Activated T-helper 1 cell treated with anti-CD3 and anti-CD28 coated beads, Interleukin-2, amount 50 U/mL, for 16 hours (primary cell): ENCODE data around the gene ZFYVE9.
"Not testable (repeated sequence)": the region's sequence is repeated elsewhere in the genome, so short reads cannot be mapped to it uniquely, and the experiment has no call there.

Source experiments
- DNase-seq, 2 donors: peaks; one replicate each; pipeline ENCODE4 v3.0.0-alpha.2; 2020; ENCODE audit warnings: low read depth in 1 of 2, low spot score in 1 of 2

ZFYVE9 gene

DNA sequence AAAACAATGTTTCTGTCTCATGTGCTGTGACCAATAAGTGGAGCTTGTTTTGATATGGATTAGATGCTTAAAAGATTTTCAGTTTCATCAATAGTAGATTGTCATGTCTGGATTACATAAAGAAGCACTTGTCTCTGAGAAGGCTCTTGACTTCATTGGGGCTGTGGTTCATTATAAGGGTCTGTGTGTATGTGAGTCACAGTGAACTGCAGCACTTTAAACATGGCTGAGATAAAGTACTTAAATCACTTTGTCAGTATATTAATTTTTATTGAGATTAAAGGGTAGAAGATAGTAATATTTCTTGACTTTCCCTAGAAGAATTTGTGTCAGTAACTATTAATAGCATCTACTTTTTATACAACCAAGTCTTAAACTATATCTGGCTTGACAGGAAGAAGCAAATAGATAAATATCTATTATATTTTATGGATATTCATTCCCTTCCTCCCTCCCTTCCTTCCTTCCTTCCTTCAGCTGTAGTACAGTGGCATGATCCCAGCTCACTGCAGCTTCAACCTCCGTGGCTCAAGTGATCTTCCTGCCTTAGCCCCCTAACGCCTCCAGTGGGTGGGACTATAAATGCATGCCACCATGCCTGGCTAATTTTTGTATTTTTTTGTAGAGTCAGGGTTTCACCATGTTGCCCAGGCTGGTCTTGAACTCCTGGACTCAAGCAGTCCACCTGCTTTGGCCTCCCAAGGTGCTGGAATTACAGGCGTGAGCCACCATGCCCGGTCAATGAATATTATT lies 48.8 kb downstream of the ZFYVE9 start:
- DNase-seq = no peak

GRCh38 chr1:52191395-52191965 lies 49.6 kb downstream of the ZFYVE9 start:
- no peak for DNase-seq

GRCh38 chr1:52192024-52192423 lies 50.1 kb downstream of the ZFYVE9 start:
- DNase-seq = no peak

GRCh38 chr1:52192436-52192835 lies 50.5 kb downstream of the ZFYVE9 start:
- DNase-seq = no peak

DNA sequence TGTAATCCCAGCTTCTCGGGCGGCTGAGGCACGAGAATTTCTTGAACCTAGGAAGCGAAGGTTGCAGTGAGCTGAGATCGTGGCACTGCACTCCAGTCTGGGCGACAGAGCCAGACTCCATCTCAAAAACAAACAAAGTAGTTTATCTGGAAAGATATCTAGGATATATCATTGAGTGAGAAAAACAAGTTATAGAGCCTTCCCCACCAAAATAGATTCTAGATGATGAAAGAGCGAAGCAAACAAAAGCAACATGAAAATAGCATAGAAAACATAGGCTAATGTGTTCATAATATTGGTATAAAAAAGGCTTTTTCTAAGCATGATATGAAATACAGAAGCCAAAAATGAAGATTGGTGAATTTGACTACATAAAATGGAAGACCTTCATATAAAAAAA lies 52.1 kb downstream of the ZFYVE9 start:
- no peak for DNase-seq

- DNase-seq = no peak
Measured at GRCh38 chr1:52195161-52195560, 53.3 kb downstream of the ZFYVE9 start.

DNA sequence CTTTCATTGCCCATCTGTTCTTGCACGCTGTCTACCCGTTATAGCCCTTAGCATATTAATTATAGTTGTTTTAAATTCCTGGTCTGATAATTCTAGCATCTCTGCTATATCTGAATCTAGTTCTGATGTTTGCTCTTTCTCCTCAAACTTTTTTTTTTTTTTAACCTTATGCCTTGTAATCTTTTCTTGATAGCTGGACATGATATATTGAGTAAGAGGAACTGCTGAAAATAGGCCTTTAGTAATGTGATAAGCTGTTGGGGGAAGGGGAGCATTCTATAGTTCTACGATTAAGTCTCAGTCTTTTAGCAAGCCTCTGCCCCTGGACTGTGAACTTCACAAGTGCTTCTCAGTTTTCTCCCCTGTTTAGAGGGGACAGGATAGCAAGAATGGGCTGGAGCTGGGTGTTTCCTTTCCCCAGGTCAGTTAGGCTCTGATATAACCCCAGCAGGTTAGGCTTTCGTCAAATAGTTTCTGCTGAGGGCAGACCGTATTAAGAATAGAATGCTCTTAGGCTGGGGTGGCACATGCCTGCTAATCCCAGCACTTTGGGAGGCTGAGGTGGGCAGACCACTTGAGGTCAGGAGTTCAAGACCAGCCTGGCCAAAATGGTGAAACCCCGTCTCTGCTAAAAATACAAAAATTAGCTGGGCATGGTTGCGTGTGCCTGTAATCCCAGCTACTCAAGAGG lies 62.2 kb downstream of the ZFYVE9 start:
- DNase-seq = no peak

- no peak for DNase-seq
Measured at GRCh38 chr1:52204696-52205095, 62.8 kb downstream of the ZFYVE9 start.

DNA sequence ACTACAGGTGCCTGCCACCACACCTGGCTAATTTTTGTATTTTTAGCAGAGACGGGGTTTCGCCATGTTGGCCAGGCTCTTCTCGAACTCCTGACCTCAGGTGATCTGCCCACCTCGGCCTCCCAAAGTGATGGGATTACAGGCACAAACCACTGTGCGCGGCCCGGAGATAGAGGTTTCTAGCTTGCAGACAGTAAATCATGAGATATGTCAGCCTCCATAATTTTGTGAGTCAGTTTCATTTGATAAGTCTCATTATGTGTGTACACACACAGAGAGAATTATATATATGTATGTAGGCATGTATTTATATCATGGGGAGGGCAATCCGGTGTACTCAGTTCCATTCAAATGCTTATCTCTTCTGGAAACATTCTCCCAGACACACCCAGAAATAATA lies 64.8 kb downstream of the ZFYVE9 start:
- DNase-seq = not testable (repeated sequence)

- no peak for DNase-seq
Measured at GRCh38 chr1:52209429-52209828, 67.5 kb downstream of the ZFYVE9 start.

GRCh38 chr1:52210044-52210443 lies 68.2 kb downstream of the ZFYVE9 start:
- DNase-seq = no peak

GRCh38 chr1:52216907-52217458 lies 75.1 kb downstream of the ZFYVE9 start:
- DNase-seq = no peak

DNA sequence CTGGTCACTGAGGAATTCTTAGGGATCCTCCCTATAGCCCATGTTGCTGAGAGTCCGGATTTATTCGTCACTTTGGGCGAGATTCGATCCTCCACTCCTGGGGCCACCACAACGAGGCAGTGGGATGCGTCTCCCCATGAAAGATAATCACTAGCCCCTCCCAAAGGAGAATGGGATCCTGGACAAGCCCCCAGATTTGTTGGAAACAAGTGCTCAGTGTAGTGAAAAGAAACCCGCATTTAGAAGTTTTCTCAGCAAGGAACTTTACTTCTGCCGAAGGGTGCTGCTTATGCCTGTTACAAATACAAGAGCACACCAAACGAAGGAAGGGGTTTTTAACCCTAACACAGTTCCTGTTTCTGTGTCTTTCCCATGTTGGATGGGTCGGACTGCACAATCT lies 83.3 kb downstream of the ZFYVE9 start:
- DNase-seq = no peak

DNA sequence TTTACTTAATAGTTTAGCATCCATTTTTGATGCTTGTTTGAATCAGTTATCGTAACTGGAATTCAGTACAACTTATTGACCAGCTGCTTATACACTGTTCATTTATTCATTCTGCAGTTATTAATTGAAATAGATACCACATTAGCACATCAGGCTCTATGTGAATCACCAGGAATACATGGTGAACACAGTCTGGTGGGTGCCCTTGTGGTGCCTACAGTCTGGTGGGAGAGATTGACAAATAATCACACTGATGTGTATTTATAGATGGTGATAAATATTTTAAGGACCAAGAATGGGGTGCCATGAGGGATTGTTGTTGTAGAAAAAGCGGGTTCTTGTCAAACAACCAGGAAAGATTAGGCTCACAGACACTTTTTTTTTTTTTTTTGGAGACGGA lies 87.6 kb downstream of the ZFYVE9 start:
- no peak for DNase-seq

DNA sequence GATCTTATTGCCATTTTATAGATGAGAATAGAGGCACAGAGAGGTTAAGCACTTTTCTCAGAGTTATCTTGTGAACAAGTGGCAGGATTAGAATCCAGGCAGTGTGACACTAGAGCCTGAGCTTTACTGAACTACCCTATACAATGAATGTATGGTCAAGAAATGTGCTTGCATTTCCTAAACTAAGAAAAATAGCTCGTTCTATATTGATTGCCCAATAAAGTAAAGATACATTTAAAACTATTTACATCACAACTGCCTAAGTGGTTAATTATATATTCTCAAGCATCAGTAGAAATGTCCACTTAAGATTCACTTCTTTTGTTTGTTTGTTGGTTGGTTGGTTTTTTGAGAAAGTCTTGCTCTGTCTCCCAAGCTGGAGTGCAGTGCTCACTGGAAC lies 91.6 kb downstream of the ZFYVE9 start:
- DNase-seq = no peak

GRCh38 chr1:52234014-52234413 lies 92.1 kb downstream of the ZFYVE9 start:
- no peak for DNase-seq

- no peak for DNase-seq
Measured at GRCh38 chr1:52234708-52235107, 92.8 kb downstream of the ZFYVE9 start.

GRCh38 chr1:52235646-52236045 lies 93.8 kb downstream of the ZFYVE9 start:
- DNase-seq = no peak

DNA sequence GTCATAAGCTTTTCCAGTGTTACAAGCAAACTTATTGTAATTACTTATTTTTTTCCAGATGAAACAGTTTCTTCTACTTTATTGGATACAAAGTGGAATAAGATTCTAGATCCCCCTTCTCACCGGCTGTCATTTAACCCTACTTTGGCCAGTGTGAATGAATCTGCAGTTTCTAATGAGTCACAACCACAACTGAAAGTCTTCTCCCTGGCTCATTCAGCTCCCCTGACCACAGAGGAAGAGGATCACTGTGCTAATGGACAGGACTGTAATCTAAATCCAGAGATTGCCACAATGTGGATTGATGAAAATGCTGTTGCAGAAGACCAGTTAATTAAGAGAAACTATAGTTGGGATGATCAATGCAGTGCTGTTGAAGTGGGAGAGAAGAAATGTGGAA lies 95.5 kb downstream of the ZFYVE9 start:
- DNase-seq = no peak

DNA sequence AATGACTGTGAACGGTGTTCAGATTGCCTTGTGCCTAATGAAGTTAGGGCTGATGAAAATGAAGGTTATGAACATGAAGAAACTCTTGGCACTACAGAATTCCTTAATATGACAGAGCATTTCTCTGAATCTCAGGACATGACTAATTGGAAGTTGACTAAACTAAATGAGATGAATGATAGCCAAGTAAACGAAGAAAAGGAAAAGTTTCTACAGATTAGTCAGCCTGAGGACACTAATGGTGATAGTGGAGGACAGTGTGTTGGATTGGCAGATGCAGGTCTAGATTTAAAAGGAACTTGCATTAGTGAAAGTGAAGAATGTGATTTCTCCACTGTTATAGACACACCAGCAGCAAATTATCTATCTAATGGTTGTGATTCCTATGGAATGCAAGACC lies 96.6 kb downstream of the ZFYVE9 start:
- no peak for DNase-seq

GRCh38 chr1:52238887-52239707 lies 97.2 kb downstream of the ZFYVE9 start:
- no peak for DNase-seq

GRCh38 chr1:52239708-52240001 lies 97.8 kb downstream of the ZFYVE9 start:
- DNase-seq = no peak
